Kidney tubule cell (primary cell): ENCODE results near the gene TNFRSF18.

Experiments used
- DNase-seq: peaks from one replicate; pipeline ENCODE4 v3.0.0-alpha.2; 2018; ENCODE audit warnings: low spot score

Gene TNFRSF18

GRCh38 chr1:1240348-1240732 is 33.9 kb upstream of the TNFRSF18 start:
- no peak for DNase-seq

GRCh38 chr1:1239614-1240347 is 33.4 kb upstream of the TNFRSF18 start:
- no peak for DNase-seq

GRCh38 chr1:1239227-1239613 is 32.8 kb upstream of the TNFRSF18 start:
- DNase-seq: no peak

GRCh38 chr1:1238702-1239178 is 32.3 kb upstream of the TNFRSF18 start:
- no peak for DNase-seq

- DNase-seq: peak; percentile 42
These were observed 31.7 kb upstream of the TNFRSF18 start for GRCh38 chr1:1237874-1238701.

GRCh38 chr1:1236945-1237873 is 30.8 kb upstream of the TNFRSF18 start:
- DNase-seq: no peak

- no peak for DNase-seq
These were observed 29.9 kb upstream of the TNFRSF18 start for GRCh38 chr1:1236176-1236763.

GRCh38 chr1:1235016-1235744 is 28.8 kb upstream of the TNFRSF18 start:
- no peak for DNase-seq

- DNase-seq: no peak
These were observed 27.9 kb upstream of the TNFRSF18 start for GRCh38 chr1:1234180-1234808.

- no peak for DNase-seq
These were observed 27.1 kb upstream of the TNFRSF18 start for GRCh38 chr1:1233567-1233892.

GRCh38 chr1:1232796-1233566 is 26.6 kb upstream of the TNFRSF18 start:
- DNase-seq: no peak

- DNase-seq: no peak
These were observed 25.9 kb upstream of the TNFRSF18 start, which contains the start of gene B3GALT6 for GRCh38 chr1:1232208-1232795. TSS of gene B3GALT6 (plus strand) at chr1:1232237. CDS start at chr1:1232279, 42 bp downstream.

GRCh38 chr1:1231400-1232207 is 25.2 kb upstream of the TNFRSF18 start, which contains the start of gene SDF4:
TSS of gene SDF4 (minus strand) at chr1:1232001. CDS start at chr1:1228772, 3,229 bp downstream.
- DNase-seq: peak; percentile 98

GRCh38 chr1:1230656-1231399 is 24.4 kb upstream of the TNFRSF18 start:
- DNase-seq: peak; percentile 76

GRCh38 chr1:1229770-1230169 is 23.4 kb upstream of the TNFRSF18 start:
- no peak for DNase-seq

GRCh38 chr1:1228596-1229321 is 22.4 kb upstream of the TNFRSF18 start:
- no peak for DNase-seq

- no peak for DNase-seq
These were observed 21.8 kb upstream of the TNFRSF18 start for GRCh38 chr1:1228187-1228586.
